Osteocyte (in vitro differentiated cells): ENCODE data around the gene NR2F1. TPM values are rescaled to one million over a fixed set of nuclear protein-coding genes. Genes with fewer than 3 reads are reported as not detected.

Experiments
- DNase-seq: peaks from one replicate; pipeline ENCODE4 v3.0.0; 2021; ENCODE audit warnings: mixed read lengths; ENCODE audit not compliant: unreplicated experiment; ENCODE audit errors: extremely low spot score
- H3K27ac Mint-ChIP-seq: one replicate; pipeline ENCODE4 v1.8.0; 2021; ENCODE audit warnings: mild to moderate bottlenecking, mixed read lengths; ENCODE audit not compliant: unreplicated experiment
- H3K27me3 Mint-ChIP-seq: one replicate; pipeline ENCODE4 v1.8.0; 2021; ENCODE audit warnings: mixed read lengths; ENCODE audit not compliant: unreplicated experiment
- H3K36me3 Mint-ChIP-seq: one replicate; pipeline ENCODE4 v1.8.0; 2021; ENCODE audit warnings: mixed read lengths; ENCODE audit not compliant: unreplicated experiment
- H3K4me1 Mint-ChIP-seq: one replicate; pipeline ENCODE4 v1.8.0; 2021; ENCODE audit warnings: mixed read lengths; ENCODE audit not compliant: unreplicated experiment
- H3K4me3 Mint-ChIP-seq: one replicate; pipeline ENCODE4 v1.8.0; 2021; ENCODE audit warnings: mild to moderate bottlenecking, moderate library complexity, mixed read lengths; ENCODE audit not compliant: unreplicated experiment
- H3K9me3 Mint-ChIP-seq: one replicate; pipeline ENCODE4 v1.8.0; 2021; ENCODE audit warnings: mixed read lengths; ENCODE audit not compliant: unreplicated experiment
- CTCF ChIP-seq: fragments of 200-600 bp; sonication (generic); IDR thresholded peaks from 2 replicates; pipeline ENCODE4 v1.5.0; 2021; ENCODE audit warnings: antibody characterized with exemption, mild to moderate bottlenecking, moderate library complexity
- total RNA-seq: library from RNA; stranded (reverse); gene quantifications from 2 replicates; pipeline ENCODE4 v1.2.1, GENCODE V29; 2021

Gene NR2F1
- total RNA-seq, 1 donor from 2014 or later = 197 TPM

GRCh38 chr5:93603078-93603792 lies 20.2 kb downstream of the NR2F1 start:
- Mint-ChIP-seq H3K36me3 (no peaks in the 10 kb centered on the region), H3K27me3 (no peaks in the 10 kb centered on the region), H3K4me3 (no peak overlapping the region), H3K9me3 (no peaks in the 10 kb centered on the region), H3K4me1 (peaks cover 55% of the 10 kb centered on the region), H3K27ac (no peak overlapping the region)
- TF ChIP-seq CTCF = no peak
- DNase-seq = no peak

GRCh38 chr5:93603793-93604643 lies 21.0 kb downstream of the NR2F1 start:
- H3K4me1 Mint-ChIP-seq = peaks cover 55% of the 10 kb centered on the region
- H3K9me3 Mint-ChIP-seq = no peaks in the 10 kb centered on the region
- H3K36me3 Mint-ChIP-seq = no peaks in the 10 kb centered on the region
- peaks cover 5% of the 10 kb centered on the region for H3K27me3 Mint-ChIP-seq
- no peak overlapping the region for H3K4me3 Mint-ChIP-seq
- no peak for DNase-seq
- H3K27ac Mint-ChIP-seq = no peak overlapping the region
- TF ChIP-seq CTCF = peak; percentile 19

- Mint-ChIP-seq H3K27ac (no peak overlapping the region), H3K4me1 (peaks cover 55% of the 10 kb centered on the region), H3K36me3 (peaks cover 3% of the 10 kb centered on the region), H3K4me3 (no peak overlapping the region), H3K9me3 (no peaks in the 10 kb centered on the region), H3K27me3 (peaks cover 13% of the 10 kb centered on the region)
- no peak for TF ChIP-seq CTCF
- DNase-seq = no peak
Observed at GRCh38 chr5:93604644-93605515, 21.9 kb downstream of the NR2F1 start.

- Mint-ChIP-seq H3K4me1 (peaks cover 55% of the 10 kb centered on the region), H3K4me3 (no peak overlapping the region), H3K27me3 (peaks cover 25% of the 10 kb centered on the region), H3K9me3 (no peaks in the 10 kb centered on the region), H3K36me3 (peaks cover 3% of the 10 kb centered on the region), H3K27ac (peak overlapping the region; percentile 98)
- no peak for DNase-seq
- no peak for TF ChIP-seq CTCF
Observed at GRCh38 chr5:93606382-93606752, 23.3 kb downstream of the NR2F1 start.
